K562 treated with DMSO at 1 percent for 12 hours (cell line): ENCODE measurements around the gene RPRD1A. TPM values are rescaled to one million over a fixed set of nuclear protein-coding genes. Genes with fewer than 3 reads are reported as not detected.

ENCODE experiments used
- total RNA-seq: library from RNA; unstranded; fragments of 300-600 nt; gene quantifications from 2 replicates; pipeline ENCODE4 v1.2.3, GENCODE V29; 2022; ENCODE audit not compliant: insufficient read depth

RPRD1A gene, protein sequence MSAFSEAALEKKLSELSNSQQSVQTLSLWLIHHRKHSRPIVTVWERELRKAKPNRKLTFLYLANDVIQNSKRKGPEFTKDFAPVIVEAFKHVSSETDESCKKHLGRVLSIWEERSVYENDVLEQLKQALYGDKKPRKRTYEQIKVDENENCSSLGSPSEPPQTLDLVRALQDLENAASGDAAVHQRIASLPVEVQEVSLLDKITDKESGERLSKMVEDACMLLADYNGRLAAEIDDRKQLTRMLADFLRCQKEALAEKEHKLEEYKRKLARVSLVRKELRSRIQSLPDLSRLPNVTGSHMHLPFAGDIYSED
- 18.4 and 46.1 TPM in 2 replicates for total RNA-seq

DNA sequence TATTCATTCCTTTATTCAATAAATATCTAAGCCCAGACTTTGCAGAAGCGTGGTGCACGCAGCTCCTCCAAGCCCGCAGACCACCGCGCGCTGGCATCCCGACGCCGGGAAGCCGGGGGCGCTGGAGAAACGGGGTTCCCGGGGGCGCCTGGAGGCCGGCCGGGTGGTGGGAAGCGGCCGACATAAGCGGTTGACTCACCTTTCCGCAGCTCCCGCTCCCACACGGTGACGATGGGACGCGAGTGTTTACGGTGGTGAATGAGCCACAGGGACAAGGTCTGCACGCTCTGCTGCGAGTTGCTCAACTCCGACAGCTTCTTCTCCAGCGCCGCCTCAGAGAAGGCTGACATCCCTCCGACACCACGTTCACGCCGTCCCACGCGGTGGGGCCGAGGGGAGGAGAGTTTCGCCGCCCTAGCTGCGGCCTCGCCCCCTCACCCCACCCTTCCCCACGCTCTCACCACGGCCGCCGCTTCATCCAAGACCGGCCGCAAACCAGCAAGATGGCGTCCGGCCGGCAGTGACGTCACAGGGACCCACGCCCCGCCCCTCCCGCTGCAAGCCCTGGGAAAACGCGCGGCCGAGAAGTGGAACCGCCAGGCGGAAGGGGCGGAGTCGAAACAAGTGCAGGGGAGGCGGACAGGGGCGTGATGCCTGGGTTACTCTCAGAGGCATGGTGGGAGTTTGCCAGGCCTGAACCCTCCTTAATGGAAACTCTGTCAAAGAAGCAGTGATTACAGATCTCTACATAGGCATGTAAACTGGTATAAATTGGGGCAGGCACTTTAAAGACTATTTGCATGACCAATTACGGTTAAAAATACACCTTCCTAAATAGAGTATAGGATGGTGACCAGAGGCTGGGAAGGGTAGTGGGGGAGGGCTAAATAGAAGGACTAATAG, at the start of gene RPRD1A:
TSS of gene RPRD1A (minus strand) at position 505 of the 903 bp plus-strand sequence. CDS start at position 350, 155 bp downstream.

GRCh38 chr18:35972197-35973000, 95.0 kb downstream of the RPRD1A start, which contains the start of gene RMP24:
Gene RMP24, plus strand, starts transcription at chr18:35972679.

Other genes with a start within 250 kb of the RPRD1A start
- gene SLC39A6, start 61.8 kb upstream of the RPRD1A start, total RNA-seq, result 7.6 and 13.6 TPM in 2 replicates
- gene ELP2, start 62.3 kb upstream of the RPRD1A start, total RNA-seq, result 41.4 and 57.7 TPM in 2 replicates
- 4.8 and 9.1 TPM in 2 replicates for gene MOCOS, start 119.9 kb upstream of the RPRD1A start, total RNA-seq
- gene FHOD3, start 230.2 kb upstream of the RPRD1A start, total RNA-seq, result not detected in 2 replicates